ENCODE results near the gene VPS26C. TPM values are rescaled to one million over a fixed set of nuclear protein-coding genes. Genes with fewer than 3 reads are reported as not detected.

Gene VPS26C
- total RNA-seq, 6 experiments from 2014 or later, result 27.4 to 52.3 (median 31.3) TPM

DNA sequence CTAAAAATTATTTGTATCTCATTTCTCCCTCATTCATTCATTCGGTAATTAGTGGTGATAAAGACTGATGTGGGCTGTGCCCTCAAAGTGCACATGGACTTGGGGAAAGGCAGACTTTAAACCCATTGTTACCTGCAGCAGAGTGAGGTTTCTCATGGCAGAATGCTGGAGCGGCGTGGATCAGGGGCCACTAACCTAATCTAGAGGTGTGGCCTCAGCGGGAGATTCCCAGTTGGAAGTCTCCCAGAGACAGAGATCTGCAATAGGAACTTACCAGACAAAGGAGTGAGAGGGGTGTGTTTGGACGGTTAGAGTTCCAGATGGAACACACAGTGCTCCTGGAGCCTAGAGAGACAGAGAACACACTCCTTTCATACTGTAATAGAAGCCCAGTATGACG, 73.5 kb downstream of the VPS26C start:
- DNase-seq (no peak), ATAC-seq (no peak)
- WGBS (ENCODE audit: insufficient coverage, low coverage, low lambda C conversion rate, missing lambda C conversion rate), result 95% methylated on average over 5 of the region's 6 CpGs
- Histone ChIP-seq H3K4me3 (no peak overlapping the region), H3K9me3 (no peaks in the 10 kb centered on the region), H3K4me1 (no peaks in the 10 kb centered on the region), H3K27ac (no peak overlapping the region), H3K27me3 (no peaks in the 10 kb centered on the region), H3K36me3 (peaks cover 0 to 50% (median 13%) of the 10 kb centered on the region in 4 donors)
- TF ChIP-seq, protein P1, sequence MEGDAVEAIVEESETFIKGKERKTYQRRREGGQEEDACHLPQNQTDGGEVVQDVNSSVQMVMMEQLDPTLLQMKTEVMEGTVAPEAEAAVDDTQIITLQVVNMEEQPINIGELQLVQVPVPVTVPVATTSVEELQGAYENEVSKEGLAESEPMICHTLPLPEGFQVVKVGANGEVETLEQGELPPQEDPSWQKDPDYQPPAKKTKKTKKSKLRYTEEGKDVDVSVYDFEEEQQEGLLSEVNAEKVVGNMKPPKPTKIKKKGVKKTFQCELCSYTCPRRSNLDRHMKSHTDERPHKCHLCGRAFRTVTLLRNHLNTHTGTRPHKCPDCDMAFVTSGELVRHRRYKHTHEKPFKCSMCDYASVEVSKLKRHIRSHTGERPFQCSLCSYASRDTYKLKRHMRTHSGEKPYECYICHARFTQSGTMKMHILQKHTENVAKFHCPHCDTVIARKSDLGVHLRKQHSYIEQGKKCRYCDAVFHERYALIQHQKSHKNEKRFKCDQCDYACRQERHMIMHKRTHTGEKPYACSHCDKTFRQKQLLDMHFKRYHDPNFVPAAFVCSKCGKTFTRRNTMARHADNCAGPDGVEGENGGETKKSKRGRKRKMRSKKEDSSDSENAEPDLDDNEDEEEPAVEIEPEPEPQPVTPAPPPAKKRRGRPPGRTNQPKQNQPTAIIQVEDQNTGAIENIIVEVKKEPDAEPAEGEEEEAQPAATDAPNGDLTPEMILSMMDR (IDR thresholded peaks at IDR 0.05), result no peak
- no peak for TF ChIP-seq POLR2A (IDR thresholded peaks at IDR 0.05)
- intact Hi-C loops (cut with DNase I), result no loop called here

DNA sequence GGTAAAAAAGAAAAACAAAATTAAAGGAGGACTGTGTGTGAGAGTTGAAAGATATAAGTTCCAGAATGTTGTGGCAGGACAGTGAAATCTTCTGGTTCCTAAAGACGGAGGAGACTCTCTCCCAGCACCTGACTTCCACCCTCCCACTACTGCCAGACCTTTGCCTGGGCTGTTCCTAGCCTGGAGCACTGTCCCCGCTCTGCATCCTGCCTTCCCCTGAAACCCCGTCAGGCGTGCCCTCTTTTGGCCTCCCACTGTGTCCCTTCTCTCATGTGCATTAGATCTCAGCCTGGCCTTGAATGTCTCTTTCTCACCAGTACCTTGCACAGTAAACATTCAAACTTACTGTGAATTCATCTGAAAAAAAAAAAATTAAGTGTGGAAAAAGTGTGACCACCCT, 74.1 kb downstream of the VPS26C start:
- DNase-seq (no peak), ATAC-seq (no peak)
- Histone ChIP-seq H3K4me3 (no peak overlapping the region), H3K36me3 (peaks cover 0 to 43% (median 15%) of the 10 kb centered on the region in 4 donors), H3K9me3 (no peaks in the 10 kb centered on the region), H3K27me3 (no peaks in the 10 kb centered on the region), H3K4me1 (no peaks in the 10 kb centered on the region), H3K27ac (no peak overlapping the region)
- TF ChIP-seq POLR2A (IDR thresholded peaks at IDR 0.05), result no peak
- TF ChIP-seq, protein P1 (IDR thresholded peaks at IDR 0.05), result no peak
- 58% methylated on average over 4 of the region's 4 CpGs for WGBS (ENCODE audit: insufficient coverage, low coverage, low lambda C conversion rate, missing lambda C conversion rate)
- intact Hi-C loops (cut with DNase I), result no loop called here

DNA sequence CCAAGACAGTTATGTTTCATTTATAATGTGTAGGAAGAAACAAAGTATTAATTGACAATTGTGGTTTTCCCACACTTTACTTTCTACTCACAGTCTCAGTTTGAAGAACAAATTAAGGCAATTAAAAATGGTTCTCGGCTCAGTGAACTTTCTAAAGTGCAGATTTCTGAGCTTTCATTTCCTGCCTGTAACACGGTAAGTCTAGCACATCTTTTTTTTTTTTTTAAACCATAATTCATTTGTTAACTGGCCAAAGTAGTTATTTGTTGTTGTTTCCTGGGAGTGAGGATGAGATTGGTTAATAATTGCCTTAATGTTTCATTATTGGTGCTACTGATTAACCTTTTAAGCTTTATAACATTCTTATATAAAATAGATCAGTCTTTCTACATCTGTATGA, 75.1 kb downstream of the VPS26C start:
- ATAC-seq, result no peak
- Histone ChIP-seq H3K4me3 (no peak overlapping the region), H3K9me3 (no peaks in the 10 kb centered on the region), H3K36me3 (peaks cover 0 to 43% (median 16%) of the 10 kb centered on the region in 4 donors), H3K27ac (no peak overlapping the region), H3K27me3 (no peaks in the 10 kb centered on the region), H3K4me1 (no peaks in the 10 kb centered on the region)
- WGBS (ENCODE audit: insufficient coverage, low coverage, low lambda C conversion rate, missing lambda C conversion rate), result 41% methylated on average over 2 of the region's 2 CpGs
- TF ChIP-seq, protein P1 (IDR thresholded peaks at IDR 0.05), result no peak
- no peak for TF ChIP-seq POLR2A (IDR thresholded peaks at IDR 0.05)
- DNase-seq, result no peak
- intact Hi-C loops (cut with DNase I), result no loop called here

DNA sequence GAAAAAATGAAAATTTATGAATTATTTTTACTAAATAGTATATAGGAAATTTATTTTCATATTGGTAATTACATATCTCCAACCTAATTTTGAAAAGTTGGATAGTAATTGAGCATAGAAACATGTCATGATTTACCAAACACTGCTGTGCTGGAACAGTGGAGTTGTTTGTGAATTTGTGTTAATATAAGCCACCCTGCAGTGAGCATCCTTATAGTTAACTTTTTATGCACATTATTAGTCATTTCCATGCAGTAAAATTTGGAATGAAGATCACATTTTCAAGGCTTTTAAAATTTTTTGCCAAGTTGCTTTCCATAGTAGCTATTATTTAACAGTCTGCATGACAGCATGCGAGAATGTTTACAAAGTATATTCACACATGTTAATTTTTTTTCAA, 78.3 kb downstream of the VPS26C start:
- intact Hi-C loops (cut with DNase I), result no loop called here
- TF ChIP-seq POLR2A (IDR thresholded peaks at IDR 0.05), result no peak
- TF ChIP-seq, protein P1 (IDR thresholded peaks at IDR 0.05), result no peak
- ATAC-seq (no peak), DNase-seq (no peak)
- peaks cover 0 to 39% (median 21%) of the 10 kb centered on the region in 4 donors for H3K36me3 ChIP-seq
- H3K27ac ChIP-seq, result no peak overlapping the region
- WGBS (ENCODE audit: insufficient coverage, low coverage, low lambda C conversion rate, missing lambda C conversion rate), result 100% methylated on average over 1 of the region's 1 CpG
- no peaks in the 10 kb centered on the region for H3K4me1 ChIP-seq
- no peak overlapping the region for H3K4me3 ChIP-seq
- no peaks in the 10 kb centered on the region for H3K27me3 ChIP-seq
- no peaks in the 10 kb centered on the region for H3K9me3 ChIP-seq

DNA sequence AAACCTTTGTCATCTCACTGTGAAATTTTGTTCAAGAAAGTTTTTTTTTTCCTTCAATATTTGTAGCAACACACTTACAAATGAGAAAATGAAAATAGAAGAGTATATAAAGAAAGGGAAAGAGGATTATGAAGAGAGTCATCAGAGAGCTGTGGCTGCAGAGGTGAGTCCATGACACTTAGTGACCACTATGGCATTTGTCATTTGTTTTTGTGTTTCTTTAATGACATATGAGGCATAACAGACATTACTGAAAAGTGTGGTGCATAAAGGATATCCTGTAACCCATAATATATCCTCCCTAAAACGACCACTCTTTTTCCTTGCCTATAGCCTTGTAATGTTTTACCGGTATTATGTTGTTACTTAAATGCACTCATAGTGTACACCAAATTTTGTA, 80.2 kb downstream of the VPS26C start:
- peaks cover 0 to 40% (median 16%) of the 10 kb centered on the region in 4 donors for H3K36me3 ChIP-seq
- no peak for TF ChIP-seq POLR2A (IDR thresholded peaks at IDR 0.05)
- TF ChIP-seq, protein P1 (IDR thresholded peaks at IDR 0.05), result no peak
- intact Hi-C loops (cut with DNase I), result no loop called here

More for the DNA sequence above, 80.2 kb downstream of the VPS26C start:
- Histone ChIP-seq H3K27ac (no peak overlapping the region), H3K9me3 (no peaks in the 10 kb centered on the region), H3K27me3 (no peaks in the 10 kb centered on the region), H3K4me1 (no peaks in the 10 kb centered on the region), H3K4me3 (no peak overlapping the region)
- DNase-seq (no peak), ATAC-seq (no peak)
- WGBS (ENCODE audit: insufficient coverage, low coverage, low lambda C conversion rate, missing lambda C conversion rate), result 69% methylated on average over 2 of the region's 2 CpGs

Data from right lobe of liver (tissue), 6 donors.